ENCODE measurements around the gene LEFTY2.

LEFTY2 gene

DNA sequence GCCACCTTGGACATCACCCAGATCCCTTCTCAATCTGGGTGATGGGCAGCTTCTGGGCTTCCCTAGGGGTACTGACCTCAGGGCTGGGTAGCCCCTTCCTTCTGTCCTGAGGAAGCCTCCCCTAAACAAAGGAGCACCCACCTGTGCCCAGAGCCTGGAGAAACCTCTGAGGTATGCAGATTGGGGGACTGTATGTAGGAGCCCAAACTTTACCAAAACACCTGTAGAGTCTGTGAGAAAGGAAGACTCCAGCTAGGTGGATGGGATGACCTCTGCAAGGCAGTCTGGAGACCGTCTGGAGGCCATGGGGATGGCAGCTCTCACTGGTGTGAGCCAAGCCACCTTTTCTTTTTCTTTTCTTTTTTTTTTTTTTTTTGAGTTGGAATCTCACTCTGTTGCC, 13.7 kb upstream of the LEFTY2 start:
- no peak for TF ChIP-seq SPI1 (IDR thresholded peaks at IDR 0.05; ENCODE audit: borderline replicate concordance, low read depth)
- no peak for TF ChIP-seq GABPA (IDR thresholded peaks at IDR 0.05; ENCODE audit: low read depth)
- TF ChIP-seq, protein P1, sequence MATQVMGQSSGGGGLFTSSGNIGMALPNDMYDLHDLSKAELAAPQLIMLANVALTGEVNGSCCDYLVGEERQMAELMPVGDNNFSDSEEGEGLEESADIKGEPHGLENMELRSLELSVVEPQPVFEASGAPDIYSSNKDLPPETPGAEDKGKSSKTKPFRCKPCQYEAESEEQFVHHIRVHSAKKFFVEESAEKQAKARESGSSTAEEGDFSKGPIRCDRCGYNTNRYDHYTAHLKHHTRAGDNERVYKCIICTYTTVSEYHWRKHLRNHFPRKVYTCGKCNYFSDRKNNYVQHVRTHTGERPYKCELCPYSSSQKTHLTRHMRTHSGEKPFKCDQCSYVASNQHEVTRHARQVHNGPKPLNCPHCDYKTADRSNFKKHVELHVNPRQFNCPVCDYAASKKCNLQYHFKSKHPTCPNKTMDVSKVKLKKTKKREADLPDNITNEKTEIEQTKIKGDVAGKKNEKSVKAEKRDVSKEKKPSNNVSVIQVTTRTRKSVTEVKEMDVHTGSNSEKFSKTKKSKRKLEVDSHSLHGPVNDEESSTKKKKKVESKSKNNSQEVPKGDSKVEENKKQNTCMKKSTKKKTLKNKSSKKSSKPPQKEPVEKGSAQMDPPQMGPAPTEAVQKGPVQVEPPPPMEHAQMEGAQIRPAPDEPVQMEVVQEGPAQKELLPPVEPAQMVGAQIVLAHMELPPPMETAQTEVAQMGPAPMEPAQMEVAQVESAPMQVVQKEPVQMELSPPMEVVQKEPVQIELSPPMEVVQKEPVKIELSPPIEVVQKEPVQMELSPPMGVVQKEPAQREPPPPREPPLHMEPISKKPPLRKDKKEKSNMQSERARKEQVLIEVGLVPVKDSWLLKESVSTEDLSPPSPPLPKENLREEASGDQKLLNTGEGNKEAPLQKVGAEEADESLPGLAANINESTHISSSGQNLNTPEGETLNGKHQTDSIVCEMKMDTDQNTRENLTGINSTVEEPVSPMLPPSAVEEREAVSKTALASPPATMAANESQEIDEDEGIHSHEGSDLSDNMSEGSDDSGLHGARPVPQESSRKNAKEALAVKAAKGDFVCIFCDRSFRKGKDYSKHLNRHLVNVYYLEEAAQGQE (IDR thresholded peaks at IDR 0.05; ENCODE audit: insufficient replicate concordance, low read depth): no peak
- TF ChIP-seq POLR2AphosphoS5 (IDR thresholded peaks at IDR 0.05; ENCODE audit: low read depth): no peak
- TF ChIP-seq, protein P2, sequence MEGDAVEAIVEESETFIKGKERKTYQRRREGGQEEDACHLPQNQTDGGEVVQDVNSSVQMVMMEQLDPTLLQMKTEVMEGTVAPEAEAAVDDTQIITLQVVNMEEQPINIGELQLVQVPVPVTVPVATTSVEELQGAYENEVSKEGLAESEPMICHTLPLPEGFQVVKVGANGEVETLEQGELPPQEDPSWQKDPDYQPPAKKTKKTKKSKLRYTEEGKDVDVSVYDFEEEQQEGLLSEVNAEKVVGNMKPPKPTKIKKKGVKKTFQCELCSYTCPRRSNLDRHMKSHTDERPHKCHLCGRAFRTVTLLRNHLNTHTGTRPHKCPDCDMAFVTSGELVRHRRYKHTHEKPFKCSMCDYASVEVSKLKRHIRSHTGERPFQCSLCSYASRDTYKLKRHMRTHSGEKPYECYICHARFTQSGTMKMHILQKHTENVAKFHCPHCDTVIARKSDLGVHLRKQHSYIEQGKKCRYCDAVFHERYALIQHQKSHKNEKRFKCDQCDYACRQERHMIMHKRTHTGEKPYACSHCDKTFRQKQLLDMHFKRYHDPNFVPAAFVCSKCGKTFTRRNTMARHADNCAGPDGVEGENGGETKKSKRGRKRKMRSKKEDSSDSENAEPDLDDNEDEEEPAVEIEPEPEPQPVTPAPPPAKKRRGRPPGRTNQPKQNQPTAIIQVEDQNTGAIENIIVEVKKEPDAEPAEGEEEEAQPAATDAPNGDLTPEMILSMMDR (IDR thresholded peaks at IDR 0.05; ENCODE audit: insufficient read depth, low read length): no peak
- Histone ChIP-seq H3K4me3 (replicated peaks; ENCODE audit: insufficient read depth, low read length) (no peak overlapping the region), H3K27ac (replicated peaks) (no peak overlapping the region), H3K27me3 (ENCODE audit: insufficient read depth, poor library complexity, severe bottlenecking) (no peaks in the 10 kb centered on the region)
- DNase-seq (ENCODE audit: low read depth in 1 of 2, low spot score in 1 of 2): no peak

DNA sequence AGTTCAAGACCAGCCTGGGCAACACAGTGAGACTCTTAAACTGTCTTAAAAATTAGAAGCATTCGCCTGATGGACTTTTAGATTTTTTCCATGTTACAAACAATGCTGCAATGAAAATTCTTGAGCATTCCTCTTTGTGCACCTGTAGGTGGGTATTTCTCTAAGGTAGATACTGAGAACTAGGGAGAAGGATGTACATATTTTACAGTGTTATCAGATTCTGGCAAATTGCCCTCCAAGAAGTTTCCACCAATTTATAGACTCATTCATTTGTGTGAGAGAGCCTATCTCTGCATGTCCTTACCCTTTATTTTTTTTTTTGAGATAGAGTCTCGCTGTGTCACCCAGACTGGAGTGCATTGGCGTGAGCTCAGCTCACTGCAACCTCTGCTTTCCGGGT, 12.3 kb upstream of the LEFTY2 start:
- no peaks in the 10 kb centered on the region for H3K27me3 ChIP-seq (ENCODE audit: insufficient read depth, poor library complexity, severe bottlenecking)
- no peak overlapping the region for H3K4me3 ChIP-seq (replicated peaks; ENCODE audit: insufficient read depth, low read length)
- H3K27ac ChIP-seq (replicated peaks): no peak overlapping the region
- TF ChIP-seq, protein P1 (IDR thresholded peaks at IDR 0.05; ENCODE audit: insufficient replicate concordance, low read depth): no peak
- TF ChIP-seq SPI1 (IDR thresholded peaks at IDR 0.05; ENCODE audit: borderline replicate concordance, low read depth) (no peak), GABPA (IDR thresholded peaks at IDR 0.05; ENCODE audit: low read depth) (no peak)
- DNase-seq (ENCODE audit: low read depth in 1 of 2, low spot score in 1 of 2): no peak

DNA sequence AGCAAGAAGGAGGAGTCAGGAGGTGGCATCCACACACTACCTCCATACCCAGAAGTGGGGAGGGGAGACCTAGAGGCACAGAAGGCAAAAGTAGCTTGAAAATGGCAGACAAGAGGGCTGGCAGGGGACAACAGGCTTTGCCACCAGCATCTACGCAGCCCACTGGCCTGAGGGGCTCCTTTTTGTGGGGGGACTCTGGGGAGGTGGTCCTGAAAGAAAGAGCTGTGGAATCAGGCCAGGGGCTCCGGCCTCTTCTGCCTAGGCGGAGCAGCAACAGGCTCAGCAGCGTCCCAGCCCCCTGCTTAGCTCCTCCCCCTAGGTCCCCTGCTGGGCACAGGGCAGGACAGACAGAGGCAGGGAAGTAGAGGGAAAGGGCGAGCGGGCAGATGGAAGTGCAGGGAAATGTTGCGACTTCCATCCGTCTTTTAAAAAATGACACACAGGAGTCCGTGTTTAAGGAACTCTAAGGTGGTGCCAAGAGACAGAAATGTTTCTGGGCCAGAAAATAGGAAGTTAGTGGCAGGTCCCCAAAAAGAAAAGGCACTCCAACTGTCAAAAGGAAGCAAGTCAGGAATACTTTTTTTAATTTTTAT, 10.0 kb upstream of the LEFTY2 start:
- TF ChIP-seq, protein P2 (IDR thresholded peaks at IDR 0.05; ENCODE audit: insufficient read depth, low read length): no peak
- TF ChIP-seq SPI1 (IDR thresholded peaks at IDR 0.05; ENCODE audit: borderline replicate concordance, low read depth): peak; percentile 19; the same call in 1 of the 2 replicates
- no peak overlapping the region for H3K27ac ChIP-seq (replicated peaks)
- no peaks in the 10 kb centered on the region for H3K27me3 ChIP-seq (ENCODE audit: insufficient read depth, poor library complexity, severe bottlenecking)
- H3K4me3 ChIP-seq (replicated peaks; ENCODE audit: insufficient read depth, low read length): no peak overlapping the region
- DNase-seq (ENCODE audit: low read depth in 1 of 2, low spot score in 1 of 2): peak in 1 of 2 experiments; percentile 15

DNA sequence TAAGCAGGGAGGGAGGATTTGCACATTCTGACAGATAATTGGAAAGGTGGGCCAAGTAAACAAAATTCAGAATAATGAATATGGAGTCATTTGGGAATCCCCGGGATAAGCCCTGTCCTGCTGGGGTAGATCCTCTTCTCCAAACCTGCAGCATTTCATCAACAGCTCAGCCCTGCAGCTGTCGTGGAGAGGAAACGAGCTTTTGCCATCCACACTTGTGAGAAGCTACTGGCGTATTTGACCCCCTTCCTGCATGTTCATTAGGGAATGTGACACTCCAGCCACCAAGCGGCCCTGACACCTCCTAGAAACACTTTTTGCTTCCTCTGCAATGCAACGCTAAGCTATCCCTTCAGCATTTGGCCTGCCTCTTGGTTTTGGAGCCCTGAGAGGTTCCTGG, 8.0 kb upstream of the LEFTY2 start:
- H3K27me3 ChIP-seq (ENCODE audit: insufficient read depth, poor library complexity, severe bottlenecking): no peaks in the 10 kb centered on the region
- no peak for TF ChIP-seq POLR2AphosphoS5 (IDR thresholded peaks at IDR 0.05; ENCODE audit: low read depth)
- TF ChIP-seq, protein P1 (IDR thresholded peaks at IDR 0.05; ENCODE audit: insufficient replicate concordance, low read depth): no peak
- TF ChIP-seq, protein P2 (IDR thresholded peaks at IDR 0.05; ENCODE audit: insufficient read depth, low read length): no peak
- TF ChIP-seq SPI1 (IDR thresholded peaks at IDR 0.05; ENCODE audit: borderline replicate concordance, low read depth): no peak
- TF ChIP-seq GABPA (IDR thresholded peaks at IDR 0.05; ENCODE audit: low read depth): no peak
- H3K27ac ChIP-seq (replicated peaks): no peak overlapping the region
- H3K4me3 ChIP-seq (replicated peaks; ENCODE audit: insufficient read depth, low read length): no peak overlapping the region
- no peak for DNase-seq (ENCODE audit: low read depth in 1 of 2, low spot score in 1 of 2)
